Peyer's patch (tissue), 4 donors: ENCODE measurements around the gene TCF12. TPM values are rescaled to one million over a fixed set of nuclear protein-coding genes. Genes with fewer than 3 reads are reported as not detected.

Source experiments
- DNase-seq, 3 donors: peaks; one replicate each; pipeline ENCODE4 v3.0.0-alpha.2; 2017 to 2019
- H3K27ac ChIP-seq, 4 donors: fragments of 200-600 bp; sonication (generic); one replicate each; pipeline ENCODE4 v1.5.1; 2016 to 2019
- H3K27me3 ChIP-seq, 2 donors: fragments of 200-600 bp; sonication (generic); one replicate each; pipeline ENCODE4 v1.5.1; 2019
- H3K36me3 ChIP-seq, 3 donors: fragments of 200-600 bp; sonication (generic); one replicate each; pipeline ENCODE4 v1.5.1; 2016 to 2019
- H3K4me1 ChIP-seq, 4 donors: fragments of 200-600 bp; sonication (generic); one replicate each; pipeline ENCODE4 v1.5.1; 2016 to 2019
- H3K4me3 ChIP-seq, 4 donors: fragments of 200-600 bp; sonication (generic); 1 replicate in 3 of 4; 2 replicates in 1 of 4; pipeline ENCODE4 v1.5.1; 2016 to 2019; ENCODE audit warnings: mild to moderate bottlenecking in 1 of 4
- H3K9me3 ChIP-seq, 4 donors: fragments of 200-600 bp; sonication (generic); one replicate each; pipeline ENCODE4 v1.5.1; 2016 to 2019; ENCODE audit warnings: mild to moderate bottlenecking in 1 of 4
- POLR2A ChIP-seq, 2 donors: fragments of 450-650 bp; IDR thresholded peaks; one replicate each; pipeline ENCODE4 v1.5.1; 2017; ENCODE audit warnings: antibody characterized with exemption in 2 of 2, mild to moderate bottlenecking in 2 of 2, moderate library complexity in 2 of 2
- total RNA-seq, 4 donors: library from RNA; depleted of rRNA; stranded (reverse); fragments of >200 nt; gene quantifications; one replicate each; pipeline ENCODE4 v1.1.0, GENCODE V29; 2016
- TF ChIP-seq, protein P1 (sequence below), 6 experiments: fragments of 450-650 bp in 4 of 6; fragments of 200-600 bp in 2 of 6; sonication (generic) in 1 of 6; IDR thresholded peaks; one replicate each; pipeline ENCODE4 v1.5.1; 2017 to 2019; ENCODE audit warnings: antibody characterized with exemption in 6 of 6, mild to moderate bottlenecking in 3 of 6, moderate library complexity in 1 of 6

TCF12 gene
- total RNA-seq, 4 donors from 2014 or later, result 98.4 to 815 (median 215) TPM

DNA sequence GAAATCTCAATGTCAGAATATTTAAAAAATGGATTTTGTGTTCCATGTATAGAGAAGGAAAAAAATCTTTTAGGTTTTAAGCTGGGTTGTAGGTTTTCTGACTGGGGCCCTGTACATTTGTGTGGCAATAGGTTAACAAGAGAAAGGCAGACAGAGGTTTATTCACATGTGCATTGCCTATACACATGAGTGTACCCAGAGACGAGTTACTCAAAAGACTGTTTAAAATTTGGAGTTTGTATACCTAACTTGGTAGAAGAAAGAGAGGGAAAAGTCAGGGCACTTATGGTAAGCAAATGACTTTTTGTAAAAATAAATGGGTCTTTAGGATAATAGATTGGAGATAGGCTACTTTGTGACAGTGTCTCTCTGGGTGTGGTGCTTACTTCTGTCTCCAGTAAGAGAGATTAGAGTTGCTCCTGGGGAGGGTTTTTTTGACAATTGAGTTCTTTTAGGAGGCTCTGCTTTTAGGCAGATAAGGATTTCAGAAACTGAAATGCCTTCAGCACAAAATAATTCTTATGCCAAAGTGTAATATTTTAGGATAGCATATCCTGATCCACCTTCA lies 225.2 kb downstream of the TCF12 start:
- Histone ChIP-seq H3K27ac (no peak overlapping the region), H3K4me3 (no peak overlapping the region), H3K4me1 (peaks cover 0 to 6% (median 0%) of the 10 kb centered on the region in 4 donors), H3K36me3 (no peaks in the 10 kb centered on the region), H3K27me3 (no peaks in the 10 kb centered on the region), H3K9me3 (no peaks in the 10 kb centered on the region)
- no peak for DNase-seq
- TF ChIP-seq, protein P1, sequence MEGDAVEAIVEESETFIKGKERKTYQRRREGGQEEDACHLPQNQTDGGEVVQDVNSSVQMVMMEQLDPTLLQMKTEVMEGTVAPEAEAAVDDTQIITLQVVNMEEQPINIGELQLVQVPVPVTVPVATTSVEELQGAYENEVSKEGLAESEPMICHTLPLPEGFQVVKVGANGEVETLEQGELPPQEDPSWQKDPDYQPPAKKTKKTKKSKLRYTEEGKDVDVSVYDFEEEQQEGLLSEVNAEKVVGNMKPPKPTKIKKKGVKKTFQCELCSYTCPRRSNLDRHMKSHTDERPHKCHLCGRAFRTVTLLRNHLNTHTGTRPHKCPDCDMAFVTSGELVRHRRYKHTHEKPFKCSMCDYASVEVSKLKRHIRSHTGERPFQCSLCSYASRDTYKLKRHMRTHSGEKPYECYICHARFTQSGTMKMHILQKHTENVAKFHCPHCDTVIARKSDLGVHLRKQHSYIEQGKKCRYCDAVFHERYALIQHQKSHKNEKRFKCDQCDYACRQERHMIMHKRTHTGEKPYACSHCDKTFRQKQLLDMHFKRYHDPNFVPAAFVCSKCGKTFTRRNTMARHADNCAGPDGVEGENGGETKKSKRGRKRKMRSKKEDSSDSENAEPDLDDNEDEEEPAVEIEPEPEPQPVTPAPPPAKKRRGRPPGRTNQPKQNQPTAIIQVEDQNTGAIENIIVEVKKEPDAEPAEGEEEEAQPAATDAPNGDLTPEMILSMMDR (IDR thresholded peaks at IDR 0.05), result no peak

DNA sequence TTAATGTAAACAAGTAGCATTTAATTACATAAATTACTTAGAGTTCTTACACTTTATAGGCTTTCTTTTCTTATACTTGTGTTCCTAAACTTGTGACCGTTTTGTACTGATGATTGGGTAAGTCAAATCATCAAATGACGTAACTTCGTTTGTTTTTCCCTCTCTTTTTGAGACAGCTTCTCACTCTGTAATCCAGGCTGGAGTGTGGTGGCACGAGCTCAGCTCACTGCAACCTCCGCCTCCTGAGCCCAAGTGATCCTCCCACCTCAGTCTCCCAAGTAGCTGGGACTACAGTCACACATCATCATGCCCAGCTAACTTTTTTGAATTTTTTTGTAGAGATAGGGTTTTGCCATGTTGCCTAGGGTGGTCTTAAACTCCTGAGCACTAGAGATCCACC lies 226.0 kb downstream of the TCF12 start:
- no peak overlapping the region for H3K4me3 ChIP-seq
- peaks cover 0 to 6% (median 0%) of the 10 kb centered on the region in 4 donors for H3K4me1 ChIP-seq
- TF ChIP-seq POLR2A (IDR thresholded peaks at IDR 0.05), result no peak
- TF ChIP-seq, protein P1 (IDR thresholded peaks at IDR 0.05), result no peak
- DNase-seq, result no peak
- no peaks in the 10 kb centered on the region for H3K27me3 ChIP-seq
- no peaks in the 10 kb centered on the region for H3K9me3 ChIP-seq
- H3K36me3 ChIP-seq, result no peaks in the 10 kb centered on the region
- H3K27ac ChIP-seq, result no peak overlapping the region

DNA sequence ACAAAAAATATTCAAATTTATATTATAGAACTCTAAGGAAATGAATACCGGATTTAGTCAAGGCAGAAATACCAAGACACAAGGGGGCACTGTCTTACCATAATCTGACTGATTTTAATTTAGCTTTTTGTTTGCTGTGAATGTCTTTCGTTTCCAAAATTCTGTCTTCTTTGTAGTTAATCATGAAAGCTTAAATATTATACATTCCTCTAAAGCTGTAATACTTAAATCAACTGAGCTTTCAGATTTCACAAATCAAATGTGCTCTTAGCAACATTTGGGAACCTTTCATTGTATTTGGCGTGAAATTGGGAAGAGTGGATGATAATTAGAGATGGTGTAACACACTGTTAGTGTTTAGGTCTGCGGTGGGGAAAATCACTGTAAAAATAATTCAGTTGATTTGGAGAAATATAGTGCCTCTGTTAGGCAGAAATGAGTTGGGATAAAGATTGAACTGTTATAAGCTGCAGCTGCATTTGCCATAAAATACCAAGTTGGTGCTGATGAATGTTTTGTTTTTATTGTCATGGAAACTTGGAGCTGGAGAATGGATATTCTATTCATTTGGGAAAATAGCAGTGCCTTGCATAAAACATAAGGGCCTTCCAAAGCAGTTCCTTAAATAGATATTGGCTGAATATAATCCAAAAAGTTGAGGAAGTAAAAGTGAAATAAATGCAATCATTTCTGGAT lies 228.2 kb downstream of the TCF12 start:
- Histone ChIP-seq H3K36me3 (peaks cover 0 to 4% (median 0%) of the 10 kb centered on the region in 3 donors), H3K4me1 (peaks cover 0 to 6% (median 0%) of the 10 kb centered on the region in 4 donors), H3K27ac (no peak overlapping the region), H3K9me3 (no peaks in the 10 kb centered on the region), H3K4me3 (no peak overlapping the region), H3K27me3 (no peaks in the 10 kb centered on the region)
- TF ChIP-seq POLR2A (IDR thresholded peaks at IDR 0.05), result no peak
- TF ChIP-seq, protein P1 (IDR thresholded peaks at IDR 0.05), result peak; percentile 33 to 83 (median 68)
- no peak for DNase-seq

DNA sequence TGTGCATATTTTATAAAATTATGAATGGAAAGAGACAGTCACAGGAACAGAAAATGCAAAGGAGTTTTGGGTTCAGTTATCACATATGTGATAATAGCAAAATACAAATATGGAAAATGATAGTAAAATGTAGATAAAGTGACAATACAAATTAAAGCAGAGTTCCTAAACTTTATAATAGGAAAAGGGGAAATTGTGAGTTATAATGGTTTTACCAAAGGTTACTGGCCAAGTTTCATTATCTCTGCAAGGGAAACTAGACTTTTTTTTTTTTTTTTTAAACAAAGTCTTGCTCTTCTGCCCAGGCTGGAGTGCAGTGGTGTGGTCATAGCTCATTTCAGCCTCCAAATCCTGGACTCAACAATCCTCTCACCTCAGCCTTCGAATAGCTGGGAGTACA lies 229.2 kb downstream of the TCF12 start:
- Histone ChIP-seq H3K4me3 (no peak overlapping the region), H3K27ac (no peak overlapping the region), H3K9me3 (no peaks in the 10 kb centered on the region), H3K36me3 (peaks cover 0 to 10% (median 0%) of the 10 kb centered on the region in 3 donors), H3K27me3 (no peaks in the 10 kb centered on the region), H3K4me1 (peaks cover 0 to 6% (median 0%) of the 10 kb centered on the region in 4 donors)
- no peak for TF ChIP-seq POLR2A (IDR thresholded peaks at IDR 0.05)
- TF ChIP-seq, protein P1 (IDR thresholded peaks at IDR 0.05), result no peak
- no peak for DNase-seq

DNA sequence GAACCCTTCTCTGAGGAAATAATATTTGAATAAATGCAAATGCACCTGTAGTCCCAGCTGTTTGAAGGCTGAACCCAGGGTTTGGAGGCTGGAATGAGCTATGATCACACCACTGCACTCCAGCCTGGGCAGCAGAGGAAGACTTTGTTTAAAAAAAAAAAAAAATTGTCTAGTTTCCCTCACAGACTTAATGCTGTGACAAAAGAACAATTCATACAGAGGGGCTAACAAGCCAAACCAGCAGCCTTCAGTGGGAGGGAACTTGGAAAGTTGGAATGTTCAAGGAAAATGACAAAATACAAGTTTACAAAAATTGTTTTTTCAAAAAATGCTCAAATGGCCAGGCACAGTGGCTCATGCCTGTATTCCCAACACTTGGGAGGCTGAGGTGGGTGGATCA lies 229.8 kb downstream of the TCF12 start:
- Histone ChIP-seq H3K36me3 (peaks cover 0 to 10% (median 0%) of the 10 kb centered on the region in 3 donors), H3K27me3 (no peaks in the 10 kb centered on the region), H3K4me3 (no peak overlapping the region), H3K27ac (no peak overlapping the region), H3K9me3 (no peaks in the 10 kb centered on the region), H3K4me1 (peaks cover 0 to 6% (median 0%) of the 10 kb centered on the region in 4 donors)
- TF ChIP-seq, protein P1 (IDR thresholded peaks at IDR 0.05), result no peak
- no peak for TF ChIP-seq POLR2A (IDR thresholded peaks at IDR 0.05)
- DNase-seq, result no peak
